Sigmoid colon (tissue), 4 donors: ENCODE measurements around the gene CLDN15.
"Not testable (repeated sequence)": the region's sequence is repeated elsewhere in the genome, so short reads cannot be mapped to it uniquely, and the experiment has no call there.

ENCODE experiments used
- CTCF ChIP-seq, 4 experiments: fragments of 450-650 bp in 3 of 4; fragments of 200-600 bp in 1 of 4; IDR thresholded peaks; one replicate each; pipeline ENCODE4 v1.5.1; 2016 to 2019; ENCODE audit warnings: antibody characterized with exemption in 4 of 4, mild to moderate bottlenecking in 3 of 4, moderate library complexity in 2 of 4
- EP300 ChIP-seq, 4 donors: sonication (generic); formaldehyde crosslinking; IDR thresholded peaks; one replicate each; pipeline ENCODE4 v1.6.1; 2017; ENCODE audit warnings: antibody characterized with exemption in 4 of 4
- POLR2AphosphoS5 ChIP-seq, 4 donors: sonication (generic); formaldehyde crosslinking; IDR thresholded peaks; one replicate each; pipeline ENCODE4 v1.6.1; 2017; ENCODE audit warnings: antibody characterized with exemption in 4 of 4

DNA sequence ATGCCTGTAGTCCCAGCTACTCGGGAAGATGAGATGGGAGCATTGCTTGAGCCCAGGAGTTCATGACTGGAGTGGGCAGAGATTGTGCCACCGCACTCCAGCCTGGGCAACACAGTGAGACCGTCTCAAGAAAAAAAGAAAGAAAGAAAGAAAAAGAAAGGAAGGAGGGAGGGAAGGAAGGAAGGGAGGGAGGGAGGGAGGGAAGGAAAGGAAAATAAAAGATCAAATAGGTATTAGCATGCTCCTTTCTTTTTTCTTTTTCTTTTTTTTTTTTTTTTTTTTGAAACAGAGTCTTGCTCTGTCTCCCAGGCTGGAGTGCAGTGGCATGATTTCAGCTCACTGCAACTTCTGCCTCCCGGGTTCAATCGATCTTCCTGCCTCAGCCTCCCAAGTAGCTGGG lies 15.6 kb upstream of the CLDN15 start:
- not testable (repeated sequence) for TF ChIP-seq CTCF, POLR2AphosphoS5, EP300 (IDR thresholded peaks at IDR 0.05)
